Measurements from ENCODE around the gene PRSS57.

DNA sequence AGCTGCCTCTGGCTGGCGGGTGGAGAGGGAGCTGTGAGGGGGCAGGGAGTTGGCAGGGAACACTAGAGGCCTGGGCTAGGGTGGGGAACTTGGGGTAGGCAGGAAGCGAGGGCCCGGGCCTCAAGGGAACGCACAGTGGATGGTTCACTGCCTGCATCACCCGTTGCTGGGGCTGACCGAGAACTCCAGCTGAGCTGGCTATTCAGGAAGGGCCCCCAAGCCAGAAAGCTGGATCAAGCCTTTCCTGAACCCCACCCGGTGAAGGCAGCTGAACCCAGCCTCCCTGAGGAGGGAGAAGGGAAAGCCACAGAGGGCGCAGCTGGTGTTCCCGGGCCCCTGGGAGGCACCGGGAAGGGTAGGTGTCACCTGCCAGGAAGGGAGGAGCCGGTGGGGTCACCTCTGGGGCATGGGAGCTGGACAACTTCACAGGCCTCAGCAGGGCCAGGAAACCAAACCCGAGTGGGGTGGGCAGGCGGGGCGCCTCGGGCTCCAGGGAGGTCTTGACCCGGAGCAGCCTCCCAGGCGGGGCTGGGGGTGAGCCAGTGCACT is 27.4 kb upstream of the PRSS57 start:
- TF ChIP-seq SIN3A (IDR thresholded peaks at IDR 0.05; ENCODE audit: borderline replicate concordance, low read depth, low read length), result no peak
- TF ChIP-seq, protein P1, sequence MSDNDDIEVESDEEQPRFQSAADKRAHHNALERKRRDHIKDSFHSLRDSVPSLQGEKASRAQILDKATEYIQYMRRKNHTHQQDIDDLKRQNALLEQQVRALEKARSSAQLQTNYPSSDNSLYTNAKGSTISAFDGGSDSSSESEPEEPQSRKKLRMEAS (IDR thresholded peaks at IDR 0.05; ENCODE audit: low read depth), result no peak
